Endothelial cell of umbilical vein (primary cell): Measurements from ENCODE around the gene C1QTNF5. TPM values are rescaled to one million over a fixed set of nuclear protein-coding genes. Genes with fewer than 3 reads are reported as not detected.

Experiments used
- BruUV-seq: library from RNA; stranded (reverse); fragments of 400-500 nt; replicated peaks from 2 replicates; lab custom pipeline; 2021; lab: Mats Ljungman, UMichigan
- CTCF ChIA-PET: fragments of 300-600, 350-600 bp; sonication (Branson Sonifier 250); formaldehyde crosslinking; loops from one replicate; lab custom pipeline; 2021; ENCODE audit warnings: antibody characterized with exemption, inconsistent platforms; lab: Charles Lee
- POLR2A ChIA-PET: fragments of 300-600, 350-600 bp; sonication (Branson Sonifier 250); formaldehyde crosslinking; loops from one replicate; lab custom pipeline; 2021; ENCODE audit warnings: antibody characterized with exemption, inconsistent platforms; lab: Charles Lee
- DNase-seq: peaks from one replicate; pipeline ENCODE4 v3.0.0-alpha.2; 2011; ENCODE audit warnings: low read depth, low spot score
- FAIRE-seq: peaks from 2 replicates; lab custom pipeline; 2011; peaks lifted over from hg19 to GRCh38; lab: Jason Lieb, UNC
- H2AFZ ChIP-seq: 2 replicates; pipeline ENCODE4 v1.6.0; 2012; ENCODE audit warnings: low read depth, low read length, control low read depth, inconsistent platforms
- H3K27ac ChIP-seq: 2 replicates; pipeline ENCODE4 v1.5.1; 2011; ENCODE audit warnings: low read depth, mild to moderate bottlenecking, control low read depth, low read length, moderate library complexity; ENCODE audit not compliant: insufficient read depth
- H3K27me3 ChIP-seq, 2 experiments: 2 replicates each; pipeline versions ENCODE4 v1.6.0 to v1.6.1; 2011; ENCODE audit warnings: low read length in 2 of 2, mixed read lengths in 1 of 2; ENCODE audit not compliant: control insufficient read depth in 2 of 2, insufficient read depth in 2 of 2
- H3K36me3 ChIP-seq, 2 experiments: 2 replicates in 1 of 2; 3 replicates in 1 of 2; pipeline ENCODE4 v1.5.1; 2011; ENCODE audit warnings: low read length in 2 of 2, mild to moderate bottlenecking in 1 of 2, moderate library complexity in 1 of 2; ENCODE audit not compliant: control insufficient read depth in 2 of 2, insufficient read depth in 2 of 2; ENCODE audit errors: extremely low read depth in 1 of 2
- H3K4me1 ChIP-seq: 3 replicates; pipeline ENCODE4 v1.5.1; 2011; ENCODE audit warnings: mild to moderate bottlenecking, low read length; ENCODE audit not compliant: control insufficient read depth, insufficient read depth; ENCODE audit errors: extremely low read depth
- H3K4me2 ChIP-seq: 2 replicates; pipeline ENCODE4 v1.6.1; 2011; ENCODE audit warnings: low read length, control low read depth, mixed read lengths; ENCODE audit not compliant: insufficient read depth
- H3K4me3 ChIP-seq, 3 experiments: fragments of 200-600 bp in 1 of 3; sonication (generic), shearing (Covaris generic) in 1 of 3; replicated peaks in 1 of 3; 2 replicates each; pipeline ENCODE4 v1.5.1; 2011 to 2016; ENCODE audit warnings: control low read depth in 3 of 3, low read length in 3 of 3, mild to moderate bottlenecking in 2 of 3, inconsistent platforms in 1 of 3, low read depth in 1 of 3, moderate library complexity in 1 of 3; ENCODE audit not compliant: insufficient read depth in 1 of 3
- H3K79me2 ChIP-seq: 2 replicates; pipeline ENCODE4 v1.6.0; 2012; ENCODE audit warnings: low read length, inconsistent platforms; ENCODE audit not compliant: control insufficient read depth, insufficient read depth
- H3K9ac ChIP-seq: replicated peaks from 2 replicates; pipeline ENCODE3; 2011; ENCODE audit warnings: low read length, control low read depth; ENCODE audit not compliant: insufficient read depth; ENCODE audit errors: extremely low read depth
- H3K9me1 ChIP-seq: replicated peaks from 3 replicates; pipeline ENCODE4 v1.6.0; 2011; ENCODE audit warnings: mild to moderate bottlenecking, low read length; ENCODE audit not compliant: control insufficient read depth, insufficient read depth; ENCODE audit errors: extremely low read depth
- H3K9me3 ChIP-seq: replicated peaks from 2 replicates; pipeline ENCODE4 v1.5.1; 2012; ENCODE audit warnings: low read length, inconsistent platforms; ENCODE audit not compliant: control insufficient read depth, insufficient read depth
- H4K20me1 ChIP-seq: replicated peaks from 2 replicates; pipeline ENCODE3; 2011; ENCODE audit warnings: mild to moderate bottlenecking, low read length; ENCODE audit not compliant: control insufficient read depth, insufficient read depth; ENCODE audit errors: extremely low read depth
- CTCF ChIP-seq, 2 donors: IDR thresholded peaks; 1 replicate in 1 of 2; 2 replicates in 1 of 2; pipeline ENCODE4 v1.5.1; 2011; ENCODE audit warnings: low read length in 2 of 2, mild to moderate bottlenecking in 2 of 2, moderate library complexity in 2 of 2, control low read depth in 1 of 2, inconsistent platforms in 1 of 2, low read depth in 1 of 2; ENCODE audit not compliant: insufficient read depth in 1 of 2; ENCODE audit errors: extremely low read depth in 1 of 2
- EZH2 ChIP-seq: IDR thresholded peaks from 2 replicates; pipeline ENCODE4 v1.6.1; 2012; ENCODE audit warnings: borderline replicate concordance, low read depth, mild to moderate bottlenecking, moderate library complexity, low read length, inconsistent platforms; ENCODE audit not compliant: severe bottlenecking
- FOS ChIP-seq: IDR thresholded peaks from 2 replicates; pipeline ENCODE4 v1.6.1; 2011; ENCODE audit warnings: mild to moderate bottlenecking, low read length, moderate library complexity, borderline replicate concordance; ENCODE audit not compliant: insufficient read depth
- GATA2 ChIP-seq: IDR thresholded peaks from 2 replicates; pipeline ENCODE4 v1.7.0; 2011; ENCODE audit warnings: low read depth, mild to moderate bottlenecking, moderate library complexity, mixed read lengths, low read length; ENCODE audit not compliant: insufficient read length, insufficient read depth
- MAX ChIP-seq: IDR thresholded peaks from 2 replicates; pipeline ENCODE4 v1.6.1; 2011; ENCODE audit not compliant: insufficient read depth, insufficient read length
- POLR2A ChIP-seq: IDR thresholded peaks from 2 replicates; pipeline ENCODE4 v1.6.1; 2012; ENCODE audit warnings: low read depth, mild to moderate bottlenecking, control low read depth, low read length
- POLR2AphosphoS5 ChIP-seq: IDR thresholded peaks from 2 replicates; pipeline ENCODE4 v1.6.1; 2012; ENCODE audit warnings: low read depth, mild to moderate bottlenecking, control low read depth, low read length, moderate library complexity; ENCODE audit not compliant: insufficient read depth
- dilution Hi-C: fragments of 300-500 bp; cut with MboI; formaldehyde crosslinking; loops from one replicate; pipeline ENCODE4 v1.15.0; 2019; ENCODE audit warnings: low sequenced_read_pairs; ENCODE audit not compliant: extremely low pct_ligation_motif_present
- intact Hi-C: fragments of 100-400 bp; cut with micrococcal nuclease; formaldehyde crosslinking; loops from one replicate; pipeline ENCODE4 v1.10.0; 2022
- polyA plus RNA-seq, 4 experiments: library from polyadenylated mRNA; depleted of rRNA in 3 of 4; stranded (reverse) in 3 of 4; unstranded in 1 of 4; fragments of >200 nt; gene quantifications; 2 replicates each; pipeline versions ENCODE4 v1.2.1 to v1.2.3, GENCODE V29; 2011 to 2012; ENCODE audit warnings: missing spikeins in 1 of 4
- total RNA-seq: library from RNA; stranded (reverse); gene quantifications from 2 replicates; pipeline ENCODE4 v1.2.3, GENCODE V29; 2021

Gene C1QTNF5
- total and polyA plus RNA-seq, 2 donors (not counting 3 experiments of a cell fraction or from before 2014, with no cell fraction given): 126 to 201 TPM

DNA sequence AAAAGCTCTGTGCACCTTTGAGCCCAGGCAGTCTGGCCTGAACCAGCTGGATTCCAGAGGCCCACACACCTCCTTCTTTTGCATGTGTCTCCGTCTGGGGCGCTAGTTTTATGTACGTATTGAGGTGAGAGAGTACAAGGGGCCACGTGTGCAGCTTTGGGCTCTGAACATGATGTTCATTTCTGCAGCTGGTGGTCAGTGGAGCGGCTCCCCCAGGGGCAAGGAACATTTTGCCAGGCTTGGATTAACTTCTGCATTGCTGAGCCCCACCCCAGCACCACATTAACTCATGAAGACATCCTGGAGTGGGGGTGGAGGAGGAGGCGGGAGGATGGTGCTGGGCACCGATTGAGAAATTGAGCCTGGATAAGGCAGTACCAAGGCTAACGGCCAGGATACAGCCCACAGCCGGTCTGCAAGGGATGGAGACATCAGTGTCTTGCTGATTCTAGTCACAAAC lies 27.0 kb upstream of the C1QTNF5 start:
- H3K36me3 ChIP-seq: no peaks in the 10 kb centered on the region
- DNase-seq (no peak), FAIRE-seq (no peak)
- no peak overlapping the region for H3K9ac ChIP-seq
- H3K27me3 ChIP-seq: peaks cover 9 to 17% of the 10 kb centered on the region in 2 experiments
- dilution Hi-C loops (no loop called here), intact Hi-C loops (no loop called here)
- H4K20me1 ChIP-seq: no peaks in the 10 kb centered on the region
- H3K9me1 ChIP-seq: no peaks in the 10 kb centered on the region
- H3K4me2 ChIP-seq: no peak overlapping the region
- no peak overlapping the region for H2AFZ ChIP-seq
- TF ChIP-seq EZH2: no peak
- TF ChIP-seq GATA2: no peak
- TF ChIP-seq FOS: no peak
- TF ChIP-seq POLR2AphosphoS5: no peak
- no peak for TF ChIP-seq CTCF (IDR thresholded peaks at IDR 0.05; ENCODE audit: extremely low read depth in 1 of 2, insufficient read depth in 1 of 2, low read depth in 1 of 2, low read length in 2 of 2)
- no peak for TF ChIP-seq MAX
- TF ChIP-seq POLR2A: no peak
- no TSS peak for BruUV-seq
- H3K4me3 ChIP-seq: no peak overlapping the region
- ChIA-PET POLR2A (no interaction called here), CTCF (interaction anchor here (1.2 to 11.7 kb wide), 5 partner anchors 9 to 107 kb away, joined by 3 to 134 read pairs (median 11); partner anchors contain the start of genes C1QTNF5 and USP2)
- no peaks in the 10 kb centered on the region for H3K9me3 ChIP-seq
- H3K4me1 ChIP-seq: no peaks in the 10 kb centered on the region
- H3K27ac ChIP-seq: no peak overlapping the region
- H3K79me2 ChIP-seq: no peaks in the 10 kb centered on the region
